ENCODE data around the gene LAIR2.

The LAIR2 gene

DNA sequence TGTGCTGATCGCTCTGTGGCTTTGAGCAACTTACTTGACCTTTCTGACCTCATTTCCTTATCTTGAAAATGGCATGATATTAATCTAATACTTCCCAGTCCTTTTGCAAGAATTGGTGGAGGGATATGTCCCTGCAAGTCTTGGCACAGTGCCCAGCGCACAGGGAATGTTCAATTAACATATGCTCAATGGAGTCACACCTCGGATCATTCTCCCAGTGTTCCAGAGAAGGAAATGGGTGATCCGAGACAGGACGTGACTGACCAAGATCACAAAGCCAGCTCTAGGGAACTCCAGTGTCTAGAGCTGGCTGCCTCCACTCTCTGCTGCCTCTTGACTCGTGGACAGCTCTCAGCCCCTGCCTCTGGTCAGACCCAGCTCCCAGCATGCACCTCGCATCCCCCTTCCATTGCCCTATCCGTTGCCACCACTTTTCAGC lies 33.1 kb upstream of the LAIR2 start:
- Histone ChIP-seq H3K4me3 (ENCODE audit: low read length) (no peak overlapping the region), H3K9me3 (ENCODE audit: control insufficient read depth, low read depth, low read length) (no peaks in the 10 kb centered on the region), H3K9ac (ENCODE audit: low read length) (no peak overlapping the region), H3K4me1 (ENCODE audit: control insufficient read depth, low read depth, low read length) (no peaks in the 10 kb centered on the region), H3K27me3 (ENCODE audit: control insufficient read depth, insufficient read depth, low read length) (peaks cover 32% of the 10 kb centered on the region), H3K36me3 (ENCODE audit: control insufficient read depth, low read depth, low read length) (no peaks in the 10 kb centered on the region), H3K27ac (ENCODE audit: low read length) (no peak overlapping the region)

DNA sequence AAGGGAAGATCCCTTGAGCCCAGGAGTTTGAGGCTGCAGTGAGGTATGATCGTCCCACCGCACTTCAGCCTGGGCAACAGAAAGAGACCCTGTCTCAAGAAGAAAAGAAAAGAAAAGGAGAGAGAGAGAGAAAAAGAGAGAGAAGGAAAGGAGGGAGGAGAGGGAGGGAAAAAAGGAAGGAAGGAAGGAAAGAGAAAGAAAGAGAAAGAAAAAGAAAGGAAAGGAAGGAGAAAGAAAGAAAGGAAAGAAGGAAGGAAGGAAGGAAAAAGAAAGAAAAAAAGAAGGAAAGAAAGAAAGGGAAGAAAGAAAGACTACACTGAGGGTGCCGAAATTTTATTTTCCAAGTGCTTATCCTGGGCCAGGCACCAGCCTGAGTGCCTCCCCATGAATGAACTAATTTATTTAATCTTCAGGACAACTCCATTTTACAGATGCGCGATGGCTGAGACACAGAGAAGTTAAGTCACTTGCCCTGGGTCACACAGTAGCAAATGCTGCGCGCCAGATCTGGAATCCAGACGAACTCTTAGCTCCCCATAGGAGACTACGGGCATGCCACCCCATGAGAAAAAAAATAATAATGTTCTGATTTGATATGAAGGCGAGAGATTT lies 32.2 kb upstream of the LAIR2 start:
- peaks cover 32% of the 10 kb centered on the region for H3K27me3 ChIP-seq (ENCODE audit: control insufficient read depth, insufficient read depth, low read length)

DNA sequence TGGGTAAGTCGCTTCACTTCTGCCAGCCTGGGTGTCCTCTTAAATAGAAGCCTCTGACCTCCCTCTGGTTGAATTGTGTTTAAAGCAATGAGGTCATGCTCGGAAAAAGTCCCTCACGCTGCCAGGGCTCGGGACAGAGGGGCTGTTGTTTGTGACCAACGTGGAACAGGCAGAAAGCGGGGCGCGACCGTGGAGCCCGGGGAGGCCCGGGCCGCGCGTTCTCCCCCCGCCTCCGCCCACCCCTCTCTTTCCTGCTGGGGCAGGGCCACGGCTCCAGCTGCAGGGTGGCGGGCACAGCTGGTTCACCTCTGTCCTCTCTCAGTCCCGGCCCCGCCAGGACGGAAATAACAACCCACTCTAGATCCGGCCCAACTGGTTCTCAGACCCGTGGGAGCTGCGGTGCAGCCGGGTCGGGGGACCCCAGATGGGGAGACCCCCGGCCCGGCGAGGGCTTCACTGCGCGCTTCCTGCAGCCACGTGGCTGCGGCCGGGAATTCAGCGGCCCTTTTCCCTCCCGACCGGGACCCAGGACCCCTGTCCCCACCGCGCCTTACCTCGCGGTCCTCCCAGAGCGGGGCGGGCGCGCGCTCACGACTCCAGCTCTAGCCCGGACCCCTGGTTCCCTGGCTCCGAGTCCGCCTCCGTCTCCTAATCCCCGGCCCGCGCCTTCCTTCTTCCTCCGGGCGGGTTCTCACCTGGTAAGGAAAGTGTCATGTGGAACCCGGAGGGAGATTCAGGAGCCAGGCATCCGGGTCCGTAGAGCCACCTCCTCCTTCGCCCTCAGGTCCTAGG lies 31.4 kb upstream of the LAIR2 start:
- peak overlapping the region; percentile 56 for H3K9ac ChIP-seq (ENCODE audit: low read length)
- H3K4me3 ChIP-seq (ENCODE audit: low read length) = peak overlapping the region; percentile 56
- no peak overlapping the region for H3K27ac ChIP-seq (ENCODE audit: low read length)
- peaks cover 26% of the 10 kb centered on the region for H3K27me3 ChIP-seq (ENCODE audit: control insufficient read depth, insufficient read depth, low read length)
- no peaks in the 10 kb centered on the region for H3K36me3 ChIP-seq (ENCODE audit: control insufficient read depth, low read depth, low read length)
- H3K9me3 ChIP-seq (ENCODE audit: control insufficient read depth, low read depth, low read length) = no peaks in the 10 kb centered on the region
- H3K4me1 ChIP-seq (ENCODE audit: control insufficient read depth, low read depth, low read length) = no peaks in the 10 kb centered on the region

More for the DNA sequence above, 32.2 kb upstream of the LAIR2 start:
- Histone ChIP-seq H3K4me3 (ENCODE audit: low read length) (peak overlapping the region; percentile 56), H3K9ac (ENCODE audit: low read length) (peak overlapping the region; percentile 56), H3K4me1 (ENCODE audit: control insufficient read depth, low read depth, low read length) (no peaks in the 10 kb centered on the region), H3K9me3 (ENCODE audit: control insufficient read depth, low read depth, low read length) (no peaks in the 10 kb centered on the region), H3K27ac (ENCODE audit: low read length) (no peak overlapping the region), H3K36me3 (ENCODE audit: control insufficient read depth, low read depth, low read length) (no peaks in the 10 kb centered on the region)

DNA sequence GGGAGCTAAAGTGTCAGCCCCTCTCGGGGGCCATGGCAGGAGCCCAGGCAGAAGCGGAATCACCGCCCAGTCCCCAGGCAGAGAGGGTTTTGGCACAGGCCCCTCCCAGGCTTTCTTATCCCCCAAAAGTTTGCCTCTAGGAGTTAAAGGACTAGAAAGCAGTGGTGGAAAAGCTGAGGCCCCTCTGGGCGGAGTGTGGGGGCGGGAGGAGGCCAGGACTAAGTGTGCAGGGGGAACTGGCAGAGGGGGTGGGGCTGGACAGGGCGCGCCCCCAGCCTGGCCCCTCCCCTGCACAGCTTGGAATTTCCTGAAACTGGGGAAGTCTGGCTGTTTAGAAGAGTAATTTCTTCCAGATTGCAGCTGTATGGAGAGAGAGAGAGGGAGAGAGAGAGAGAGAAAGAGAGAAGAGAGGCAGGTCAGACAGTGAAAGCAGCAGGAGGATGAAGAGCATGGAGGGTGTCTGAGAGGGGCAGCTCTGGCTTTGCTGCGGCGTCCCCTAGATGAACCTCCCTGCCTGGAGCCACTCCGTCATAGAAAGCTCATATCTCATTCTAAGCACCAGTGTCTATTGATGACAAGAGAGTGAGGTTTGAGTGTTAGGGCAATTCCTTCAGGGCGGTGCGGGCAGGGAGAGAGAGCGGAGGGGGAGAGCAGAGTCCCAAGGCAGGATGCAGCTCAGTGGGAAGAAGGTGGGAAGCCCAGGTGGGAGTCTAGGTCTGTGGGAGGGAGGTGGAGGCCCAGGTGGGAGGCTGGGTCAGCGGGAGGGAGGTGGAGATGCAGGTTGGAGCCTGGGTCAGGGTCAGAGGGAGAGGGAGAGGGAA lies 29.4 kb upstream of the LAIR2 start, which contains the start of gene CDC42EP5:
CDC42EP5 (minus strand) TSS at position 226 of the 821 bp plus-strand sequence. CDS start 7,749 bp downstream, outside the sequence.
- Histone ChIP-seq H3K9me3 (ENCODE audit: control insufficient read depth, low read depth, low read length) (no peaks in the 10 kb centered on the region), H3K36me3 (ENCODE audit: control insufficient read depth, low read depth, low read length) (no peaks in the 10 kb centered on the region), H3K4me1 (ENCODE audit: control insufficient read depth, low read depth, low read length) (no peaks in the 10 kb centered on the region), H3K4me3 (ENCODE audit: low read length) (no peak within 1 kb of the TSS), H3K27ac (ENCODE audit: low read length) (no peak within 1 kb of the TSS), H3K9ac (ENCODE audit: low read length) (no peak within 1 kb of the TSS), H3K27me3 (ENCODE audit: control insufficient read depth, insufficient read depth, low read length) (peaks cover 26% of the 10 kb centered on the region)

DNA sequence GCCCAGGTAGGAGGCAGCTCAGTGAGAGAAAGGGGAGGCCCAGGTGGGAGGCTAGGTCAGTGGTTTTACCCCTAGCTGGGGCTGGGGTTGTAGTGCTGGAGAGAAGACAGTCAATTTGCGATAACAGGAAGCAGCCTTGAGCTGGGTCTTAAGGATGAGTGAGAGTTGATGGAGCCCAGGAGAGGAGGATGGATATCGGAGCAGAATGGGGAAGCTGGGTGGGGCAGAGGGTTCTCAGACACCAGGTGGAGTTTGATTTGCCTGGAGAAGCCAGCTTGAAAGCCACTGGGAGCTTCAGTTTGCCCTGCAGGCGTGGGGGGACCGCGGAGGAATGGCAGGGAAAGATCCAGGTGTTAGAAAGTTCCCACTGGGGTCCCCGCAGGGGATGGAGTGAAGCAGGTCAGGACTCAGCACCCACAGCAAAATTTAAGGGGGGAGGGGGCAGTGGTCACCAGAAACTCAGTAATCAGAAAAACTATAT lies 28.7 kb upstream of the LAIR2 start:
- Histone ChIP-seq H3K36me3 (ENCODE audit: control insufficient read depth, low read depth, low read length) (no peaks in the 10 kb centered on the region), H3K9ac (ENCODE audit: low read length) (no peak overlapping the region), H3K4me3 (ENCODE audit: low read length) (no peak overlapping the region), H3K9me3 (ENCODE audit: control insufficient read depth, low read depth, low read length) (no peaks in the 10 kb centered on the region), H3K4me1 (ENCODE audit: control insufficient read depth, low read depth, low read length) (no peaks in the 10 kb centered on the region), H3K27me3 (ENCODE audit: control insufficient read depth, insufficient read depth, low read length) (peaks cover 26% of the 10 kb centered on the region), H3K27ac (ENCODE audit: low read length) (no peak overlapping the region)

DNA sequence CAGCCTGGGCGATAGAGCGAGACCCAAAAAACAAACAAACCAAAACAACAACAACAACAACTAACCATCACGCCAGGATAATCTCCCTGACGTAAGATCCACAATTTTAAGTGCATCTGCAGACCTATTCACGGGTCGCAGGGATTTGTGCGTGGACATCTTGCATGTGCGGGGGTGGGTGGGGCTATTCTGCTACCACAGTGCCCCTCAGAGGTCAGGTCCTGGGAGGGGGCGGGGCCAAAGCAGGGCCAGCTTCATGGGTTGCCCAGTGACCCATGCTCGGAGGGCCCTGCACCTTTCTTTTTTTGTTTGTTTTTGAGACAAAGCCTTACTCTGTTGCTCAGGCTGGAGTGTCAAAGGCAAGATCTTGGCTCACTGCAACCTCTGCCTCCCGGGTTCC lies 26.9 kb upstream of the LAIR2 start:
- H3K4me3 ChIP-seq (ENCODE audit: low read length) = no peak overlapping the region
- no peaks in the 10 kb centered on the region for H3K9me3 ChIP-seq (ENCODE audit: control insufficient read depth, low read depth, low read length)
- H3K9ac ChIP-seq (ENCODE audit: low read length) = no peak overlapping the region
- H3K36me3 ChIP-seq (ENCODE audit: control insufficient read depth, low read depth, low read length) = no peaks in the 10 kb centered on the region
- no peak overlapping the region for H3K27ac ChIP-seq (ENCODE audit: low read length)
- peaks cover 10% of the 10 kb centered on the region for H3K27me3 ChIP-seq (ENCODE audit: control insufficient read depth, insufficient read depth, low read length)
- no peaks in the 10 kb centered on the region for H3K4me1 ChIP-seq (ENCODE audit: control insufficient read depth, low read depth, low read length)

DNA sequence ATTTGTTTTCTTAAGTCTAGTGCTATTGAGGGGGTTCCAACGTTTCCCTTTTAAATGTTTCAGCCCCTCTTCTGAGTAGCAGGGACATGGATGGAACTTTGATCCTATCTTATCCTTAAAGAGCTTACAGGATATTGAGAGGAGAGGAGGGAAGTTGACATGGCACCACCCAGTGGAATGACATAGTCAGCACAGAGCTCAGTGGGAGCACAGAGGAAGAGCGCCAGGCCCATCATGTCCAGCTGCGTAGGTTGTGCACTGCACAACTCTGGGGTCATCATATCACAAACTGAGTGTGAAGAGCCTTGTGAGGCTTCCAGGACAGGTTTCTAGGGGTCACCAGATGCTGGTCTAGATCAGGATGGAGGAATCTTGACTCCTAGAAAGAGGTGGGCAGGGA lies 25.0 kb upstream of the LAIR2 start:
- Histone ChIP-seq H3K4me1 (ENCODE audit: control insufficient read depth, low read depth, low read length) (no peaks in the 10 kb centered on the region), H3K9me3 (ENCODE audit: control insufficient read depth, low read depth, low read length) (no peaks in the 10 kb centered on the region), H3K4me3 (ENCODE audit: low read length) (no peak overlapping the region), H3K27ac (ENCODE audit: low read length) (no peak overlapping the region), H3K9ac (ENCODE audit: low read length) (no peak overlapping the region), H3K36me3 (ENCODE audit: control insufficient read depth, low read depth, low read length) (no peaks in the 10 kb centered on the region), H3K27me3 (ENCODE audit: control insufficient read depth, insufficient read depth, low read length) (no peaks in the 10 kb centered on the region)

DNA sequence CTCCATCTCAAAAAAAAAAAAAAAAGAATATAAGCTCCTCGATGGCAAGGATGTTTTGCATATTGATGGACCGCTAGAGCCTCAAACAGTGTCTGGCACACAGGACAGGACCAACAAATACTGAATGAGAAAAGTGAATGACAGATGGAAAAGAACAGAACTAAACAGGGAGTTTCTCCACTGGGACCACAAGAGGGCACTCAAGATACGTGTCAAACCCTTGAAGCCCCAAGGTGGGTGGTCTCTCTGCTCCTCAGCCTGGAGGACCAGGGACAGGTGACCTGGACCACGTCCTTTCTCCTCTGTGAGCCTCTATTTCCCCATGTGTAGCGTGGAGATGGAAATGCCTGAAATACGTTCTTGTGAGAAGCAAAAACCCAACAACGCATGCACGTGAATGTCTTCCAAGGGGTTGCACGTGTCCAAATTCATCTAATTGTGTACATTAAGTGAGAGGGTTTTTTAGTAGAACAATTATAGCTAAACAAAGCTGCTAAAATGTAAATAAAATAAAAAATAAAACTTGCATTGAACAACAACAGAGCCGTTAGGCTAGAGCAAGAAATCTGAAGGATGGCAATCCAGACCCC lies 23.9 kb upstream of the LAIR2 start:
- Histone ChIP-seq H3K27ac (ENCODE audit: low read length) (no peak overlapping the region), H3K27me3 (ENCODE audit: control insufficient read depth, insufficient read depth, low read length) (no peaks in the 10 kb centered on the region), H3K4me3 (ENCODE audit: low read length) (no peak overlapping the region), H3K36me3 (ENCODE audit: control insufficient read depth, low read depth, low read length) (no peaks in the 10 kb centered on the region), H3K4me1 (ENCODE audit: control insufficient read depth, low read depth, low read length) (no peaks in the 10 kb centered on the region), H3K9ac (ENCODE audit: low read length) (no peak overlapping the region), H3K9me3 (ENCODE audit: control insufficient read depth, low read depth, low read length) (no peaks in the 10 kb centered on the region)

DNA sequence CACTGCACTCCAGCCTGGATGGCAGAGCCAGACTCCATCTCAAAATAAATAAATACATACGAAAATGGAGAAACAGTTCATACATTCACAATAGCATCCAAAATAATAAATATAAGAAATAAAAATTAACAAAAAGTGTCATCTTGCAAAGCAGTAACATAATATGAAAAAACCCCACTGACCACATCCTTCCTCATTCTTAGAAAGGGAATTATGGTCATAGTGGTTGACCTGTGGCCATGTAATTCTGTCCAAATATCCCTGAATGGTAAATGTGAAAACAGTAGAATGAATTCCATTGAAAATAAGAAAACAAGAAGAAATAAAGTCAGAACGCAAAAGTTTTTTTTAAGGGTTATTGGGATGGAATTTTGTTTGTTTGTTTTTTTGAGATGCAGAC lies 22.6 kb upstream of the LAIR2 start:
- Histone ChIP-seq H3K27me3 (ENCODE audit: control insufficient read depth, insufficient read depth, low read length) (no peaks in the 10 kb centered on the region), H3K27ac (ENCODE audit: low read length) (no peak overlapping the region)

DNA sequence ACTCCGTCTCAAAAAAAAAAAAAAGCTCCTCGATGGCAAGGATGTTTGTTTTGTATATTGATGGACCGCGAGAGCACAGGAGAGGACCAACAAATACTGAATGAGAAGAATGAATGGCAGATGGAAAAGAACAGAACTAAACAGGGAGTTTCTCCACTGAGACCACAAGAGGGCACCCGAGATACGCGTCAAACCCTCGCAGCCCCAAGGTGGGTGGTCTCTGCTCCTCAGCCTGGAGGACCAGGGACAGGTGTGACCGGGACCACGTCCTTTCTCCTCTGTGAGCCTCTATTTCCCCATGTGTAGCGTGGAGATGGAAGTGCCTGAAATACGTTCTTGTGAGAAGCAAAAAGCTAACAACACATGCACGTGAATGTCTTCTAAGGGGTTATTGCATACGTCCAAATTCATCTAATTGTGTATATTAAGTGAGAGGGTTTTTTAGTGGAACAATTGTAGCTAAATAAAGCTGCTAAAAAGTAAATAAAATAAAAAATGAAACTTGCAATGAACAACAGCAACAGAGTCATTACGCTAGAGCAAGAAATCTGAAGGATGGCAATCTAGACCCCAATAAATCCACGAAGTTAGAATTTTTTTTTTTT lies 21.2 kb upstream of the LAIR2 start:
- peaks cover 3% of the 10 kb centered on the region for H3K9me3 ChIP-seq (ENCODE audit: control insufficient read depth, low read depth, low read length)
- H3K4me1 ChIP-seq (ENCODE audit: control insufficient read depth, low read depth, low read length) = no peaks in the 10 kb centered on the region
- no peaks in the 10 kb centered on the region for H3K27me3 ChIP-seq (ENCODE audit: control insufficient read depth, insufficient read depth, low read length)
- H3K4me3 ChIP-seq (ENCODE audit: low read length) = no peak overlapping the region
- H3K9ac ChIP-seq (ENCODE audit: low read length) = no peak overlapping the region
- no peak overlapping the region for H3K27ac ChIP-seq (ENCODE audit: low read length)
- no peaks in the 10 kb centered on the region for H3K36me3 ChIP-seq (ENCODE audit: control insufficient read depth, low read depth, low read length)

More for the DNA sequence above, 22.6 kb upstream of the LAIR2 start:
- H3K36me3 ChIP-seq (ENCODE audit: control insufficient read depth, low read depth, low read length) = no peaks in the 10 kb centered on the region
- H3K9me3 ChIP-seq (ENCODE audit: control insufficient read depth, low read depth, low read length) = no peaks in the 10 kb centered on the region
- H3K9ac ChIP-seq (ENCODE audit: low read length) = no peak overlapping the region
- no peak overlapping the region for H3K4me3 ChIP-seq (ENCODE audit: low read length)
- no peaks in the 10 kb centered on the region for H3K4me1 ChIP-seq (ENCODE audit: control insufficient read depth, low read depth, low read length)

DNA sequence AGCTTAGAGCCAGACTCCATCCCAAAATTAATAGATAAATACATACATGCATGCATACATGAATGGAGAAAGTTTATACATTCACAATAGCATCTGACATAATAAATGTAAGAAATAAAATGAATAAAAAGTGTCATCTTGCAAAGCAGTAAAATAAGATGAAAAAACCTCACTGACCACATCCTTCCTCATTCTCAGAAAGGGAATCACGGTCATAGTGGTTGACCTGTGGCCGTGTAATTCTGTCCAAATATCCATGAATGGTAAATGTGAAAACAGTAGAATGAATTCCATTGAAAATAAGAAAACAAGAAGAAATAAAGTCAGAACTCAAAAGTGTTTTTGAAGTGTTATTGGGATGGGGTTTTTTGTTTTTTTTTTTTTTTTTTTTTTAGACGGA lies 19.7 kb upstream of the LAIR2 start:
- Histone ChIP-seq H3K4me1 (ENCODE audit: control insufficient read depth, low read depth, low read length) (no peaks in the 10 kb centered on the region), H3K36me3 (ENCODE audit: control insufficient read depth, low read depth, low read length) (no peaks in the 10 kb centered on the region), H3K9ac (ENCODE audit: low read length) (no peak overlapping the region), H3K27ac (ENCODE audit: low read length) (no peak overlapping the region), H3K9me3 (ENCODE audit: control insufficient read depth, low read depth, low read length) (peaks cover 3% of the 10 kb centered on the region), H3K27me3 (ENCODE audit: control insufficient read depth, insufficient read depth, low read length) (no peaks in the 10 kb centered on the region), H3K4me3 (ENCODE audit: low read length) (no peak overlapping the region)

Data from iPS-18a (cell line).